DOHH2 (cell line): ENCODE data around the gene MGMT.

Source experiments
- H3F3A ChIP-seq: fragments of 200-600 bp; sonication (generic), shearing (Covaris generic); 2 replicates; pipeline ENCODE4 v1.6.0; 2016; ENCODE audit warnings: antibody characterized with exemption, mild to moderate bottlenecking; ENCODE audit not compliant: control insufficient read depth, insufficient read depth
- H3K27ac ChIP-seq: fragments of 200-600 bp; sonication (generic); 2 replicates; pipeline ENCODE4 v1.5.1; 2014; ENCODE audit warnings: low read depth, mild to moderate bottlenecking, low read length, moderate library complexity
- H3K27me3 ChIP-seq: fragments of 200-600 bp; sonication (generic); 2 replicates; pipeline ENCODE4 v1.6.1; 2014; ENCODE audit warnings: mild to moderate bottlenecking, low read length, mixed read lengths; ENCODE audit not compliant: control insufficient read depth
- H3K36me3 ChIP-seq: fragments of 200-600 bp; sonication (generic); 2 replicates; pipeline ENCODE4 v1.6.1; 2014; ENCODE audit warnings: mild to moderate bottlenecking, low read length, moderate library complexity, mixed read lengths; ENCODE audit not compliant: control insufficient read depth
- H3K4me1 ChIP-seq: fragments of 200-600 bp; sonication (generic); 2 replicates; pipeline ENCODE4 v1.6.1; 2014; ENCODE audit warnings: mild to moderate bottlenecking, low read length, mixed read lengths; ENCODE audit not compliant: control insufficient read depth
- H3K4me2 ChIP-seq: fragments of 200-600 bp; sonication (generic); 2 replicates; pipeline ENCODE4 v1.6.0; 2014; ENCODE audit warnings: mild to moderate bottlenecking, low read length, moderate library complexity
- H3K4me3 ChIP-seq: fragments of 200-600 bp; sonication (generic); 2 replicates; pipeline ENCODE4 v1.5.1; 2014; ENCODE audit warnings: mild to moderate bottlenecking, low read length, mixed read lengths
- H3K79me2 ChIP-seq: fragments of 200-600 bp; sonication (generic); 2 replicates; pipeline ENCODE4 v1.6.1; 2014; ENCODE audit warnings: mild to moderate bottlenecking, low read length, mixed read lengths; ENCODE audit not compliant: control insufficient read depth
- H3K9me2 ChIP-seq: fragments of 200-600 bp; sonication (generic); replicated peaks from 2 replicates; pipeline ENCODE4 v1.6.1; 2014; ENCODE audit warnings: mild to moderate bottlenecking, low read length, mixed read lengths; ENCODE audit not compliant: control insufficient read depth
- H3K9me3 ChIP-seq: fragments of 200-600 bp; sonication (generic); 2 replicates; pipeline ENCODE4 v1.6.1; 2014; ENCODE audit warnings: antibody characterized with exemption, low read length, mixed read lengths; ENCODE audit not compliant: control insufficient read depth, insufficient read depth
- H4K20me1 ChIP-seq: fragments of 200-600 bp; sonication (generic); 2 replicates; pipeline ENCODE4 v1.6.0; 2014; ENCODE audit warnings: low read depth, mild to moderate bottlenecking, antibody characterized with exemption, low read length, moderate library complexity; ENCODE audit not compliant: control insufficient read depth, insufficient read depth
- EZH2phosphoT487 ChIP-seq: fragments of 200-600 bp; sonication (generic); IDR thresholded peaks from 2 replicates; pipeline ENCODE4 v1.6.1; 2017; ENCODE audit warnings: borderline replicate concordance, mild to moderate bottlenecking, antibody characterized with exemption, low read length, moderate library complexity, mixed read lengths
- TF ChIP-seq, protein P1 (sequence below): fragments of 200-600 bp; sonication (generic); IDR thresholded peaks from one replicate; pipeline ENCODE4 v1.5.1; 2014; ENCODE audit warnings: antibody characterized with exemption, mild to moderate bottlenecking, low read depth, low read length; ENCODE audit not compliant: poor library complexity, severe bottlenecking

The MGMT gene

GRCh38 chr10:129697463-129698247 is 230.6 kb downstream of the MGMT start:
- Histone ChIP-seq H3K4me1 (no peaks in the 10 kb centered on the region), H3K27me3 (no peaks in the 10 kb centered on the region), H3K4me2 (no peak overlapping the region), H3K36me3 (no peaks in the 10 kb centered on the region), H4K20me1 (no peaks in the 10 kb centered on the region), H3K79me2 (no peaks in the 10 kb centered on the region), H3F3A (no peaks in the 10 kb centered on the region), H3K27ac (no peak overlapping the region), H3K9me3 (no peaks in the 10 kb centered on the region), H3K9me2 (no peaks in the 10 kb centered on the region), H3K4me3 (no peak overlapping the region)
- TF ChIP-seq, protein P1, sequence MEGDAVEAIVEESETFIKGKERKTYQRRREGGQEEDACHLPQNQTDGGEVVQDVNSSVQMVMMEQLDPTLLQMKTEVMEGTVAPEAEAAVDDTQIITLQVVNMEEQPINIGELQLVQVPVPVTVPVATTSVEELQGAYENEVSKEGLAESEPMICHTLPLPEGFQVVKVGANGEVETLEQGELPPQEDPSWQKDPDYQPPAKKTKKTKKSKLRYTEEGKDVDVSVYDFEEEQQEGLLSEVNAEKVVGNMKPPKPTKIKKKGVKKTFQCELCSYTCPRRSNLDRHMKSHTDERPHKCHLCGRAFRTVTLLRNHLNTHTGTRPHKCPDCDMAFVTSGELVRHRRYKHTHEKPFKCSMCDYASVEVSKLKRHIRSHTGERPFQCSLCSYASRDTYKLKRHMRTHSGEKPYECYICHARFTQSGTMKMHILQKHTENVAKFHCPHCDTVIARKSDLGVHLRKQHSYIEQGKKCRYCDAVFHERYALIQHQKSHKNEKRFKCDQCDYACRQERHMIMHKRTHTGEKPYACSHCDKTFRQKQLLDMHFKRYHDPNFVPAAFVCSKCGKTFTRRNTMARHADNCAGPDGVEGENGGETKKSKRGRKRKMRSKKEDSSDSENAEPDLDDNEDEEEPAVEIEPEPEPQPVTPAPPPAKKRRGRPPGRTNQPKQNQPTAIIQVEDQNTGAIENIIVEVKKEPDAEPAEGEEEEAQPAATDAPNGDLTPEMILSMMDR: no peak
- no peak for TF ChIP-seq EZH2phosphoT487

- H3K27me3 ChIP-seq: no peaks in the 10 kb centered on the region
- no peaks in the 10 kb centered on the region for H3K79me2 ChIP-seq
- no peaks in the 10 kb centered on the region for H3K9me3 ChIP-seq
- no peak overlapping the region for H3K27ac ChIP-seq
- peaks cover 4% of the 10 kb centered on the region; the same call in 1 of the 2 replicates for H3K4me1 ChIP-seq
- no peaks in the 10 kb centered on the region for H3K9me2 ChIP-seq
- no peaks in the 10 kb centered on the region for H3K36me3 ChIP-seq
- H3K4me2 ChIP-seq: no peak overlapping the region
- no peak overlapping the region for H3K4me3 ChIP-seq
- no peaks in the 10 kb centered on the region for H3F3A ChIP-seq
- no peaks in the 10 kb centered on the region for H4K20me1 ChIP-seq
- TF ChIP-seq EZH2phosphoT487: no peak
- TF ChIP-seq, protein P1: no peak
These were observed 232.8 kb downstream of the MGMT start for GRCh38 chr10:129699722-129700340.

DNA sequence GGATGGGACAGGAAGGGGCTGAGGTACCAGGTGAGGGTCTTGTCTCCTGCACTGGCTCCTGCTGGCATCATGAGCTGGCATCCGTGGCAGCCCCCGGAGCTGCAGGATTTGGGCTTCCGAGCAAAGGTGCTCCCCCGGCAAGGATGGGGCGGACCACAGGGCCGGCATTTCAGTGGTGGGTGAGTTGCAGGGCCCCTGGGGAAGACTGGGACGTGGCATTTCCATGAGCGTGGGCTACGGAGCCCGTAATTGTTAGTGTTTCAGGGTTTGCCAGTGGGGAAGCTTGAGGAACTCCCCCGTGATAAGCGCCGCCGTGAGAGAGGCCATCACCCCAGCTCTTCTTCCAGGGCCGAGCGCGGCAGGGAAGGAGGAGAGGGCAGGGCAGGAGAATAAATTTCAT is 235.6 kb downstream of the MGMT start:
- Histone ChIP-seq H3K27ac (no peak overlapping the region), H3K4me1 (peaks cover 4% of the 10 kb centered on the region; the same call in 1 of the 2 replicates), H3K27me3 (no peaks in the 10 kb centered on the region), H3K9me2 (no peaks in the 10 kb centered on the region), H4K20me1 (no peaks in the 10 kb centered on the region), H3K4me3 (no peak overlapping the region), H3K79me2 (no peaks in the 10 kb centered on the region), H3F3A (no peaks in the 10 kb centered on the region), H3K36me3 (no peaks in the 10 kb centered on the region), H3K4me2 (no peak overlapping the region), H3K9me3 (no peaks in the 10 kb centered on the region)
- TF ChIP-seq, protein P1: no peak
- TF ChIP-seq EZH2phosphoT487: no peak
